ENCODE results near the gene IGLL1.

DNA sequence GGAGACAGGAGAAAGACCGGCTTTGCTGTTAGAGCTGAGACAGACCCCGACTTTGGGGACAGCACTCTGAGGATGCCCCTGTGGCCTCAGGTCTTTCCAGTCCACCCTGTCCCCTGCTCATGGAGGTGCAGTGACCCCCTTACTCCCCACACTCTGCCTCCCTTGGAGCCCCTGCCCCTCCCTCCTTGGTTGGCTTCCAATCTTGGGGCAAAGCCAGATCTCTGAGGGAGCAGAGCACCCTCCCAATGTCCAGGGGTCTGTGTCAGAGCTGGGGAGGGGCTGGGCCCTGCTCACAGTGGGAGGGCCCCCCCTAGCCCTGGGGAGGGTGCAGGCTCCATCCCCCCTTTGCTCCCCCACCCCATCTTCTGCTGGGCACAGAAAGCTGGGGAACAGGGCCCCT is 50.0 kb downstream of the IGLL1 start:
- TF ChIP-seq, protein P1, sequence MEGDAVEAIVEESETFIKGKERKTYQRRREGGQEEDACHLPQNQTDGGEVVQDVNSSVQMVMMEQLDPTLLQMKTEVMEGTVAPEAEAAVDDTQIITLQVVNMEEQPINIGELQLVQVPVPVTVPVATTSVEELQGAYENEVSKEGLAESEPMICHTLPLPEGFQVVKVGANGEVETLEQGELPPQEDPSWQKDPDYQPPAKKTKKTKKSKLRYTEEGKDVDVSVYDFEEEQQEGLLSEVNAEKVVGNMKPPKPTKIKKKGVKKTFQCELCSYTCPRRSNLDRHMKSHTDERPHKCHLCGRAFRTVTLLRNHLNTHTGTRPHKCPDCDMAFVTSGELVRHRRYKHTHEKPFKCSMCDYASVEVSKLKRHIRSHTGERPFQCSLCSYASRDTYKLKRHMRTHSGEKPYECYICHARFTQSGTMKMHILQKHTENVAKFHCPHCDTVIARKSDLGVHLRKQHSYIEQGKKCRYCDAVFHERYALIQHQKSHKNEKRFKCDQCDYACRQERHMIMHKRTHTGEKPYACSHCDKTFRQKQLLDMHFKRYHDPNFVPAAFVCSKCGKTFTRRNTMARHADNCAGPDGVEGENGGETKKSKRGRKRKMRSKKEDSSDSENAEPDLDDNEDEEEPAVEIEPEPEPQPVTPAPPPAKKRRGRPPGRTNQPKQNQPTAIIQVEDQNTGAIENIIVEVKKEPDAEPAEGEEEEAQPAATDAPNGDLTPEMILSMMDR (IDR thresholded peaks at IDR 0.05), result no peak
- TF ChIP-seq EZH2 (IDR thresholded peaks at IDR 0.05; ENCODE audit: borderline replicate concordance, insufficient read depth, low read depth, low read length, poor library complexity, severe bottlenecking), result no peak

Measured in B cell (primary cell).